HG03025 (cell line): ENCODE results near the gene CCR4.
"Not testable (repeated sequence)": the region's sequence is repeated elsewhere in the genome, so short reads cannot be mapped to it uniquely, and the experiment has no call there.

ENCODE experiments used
- ATAC-seq: cut with Tn5 transposase; IDR thresholded peaks from one replicate; pipeline ENCODE4 v1.9.1; 2021; ENCODE audit warnings: mild to moderate bottlenecking, moderate library complexity; ENCODE audit not compliant: unreplicated experiment, low FRiP score

CCR4 gene

DNA sequence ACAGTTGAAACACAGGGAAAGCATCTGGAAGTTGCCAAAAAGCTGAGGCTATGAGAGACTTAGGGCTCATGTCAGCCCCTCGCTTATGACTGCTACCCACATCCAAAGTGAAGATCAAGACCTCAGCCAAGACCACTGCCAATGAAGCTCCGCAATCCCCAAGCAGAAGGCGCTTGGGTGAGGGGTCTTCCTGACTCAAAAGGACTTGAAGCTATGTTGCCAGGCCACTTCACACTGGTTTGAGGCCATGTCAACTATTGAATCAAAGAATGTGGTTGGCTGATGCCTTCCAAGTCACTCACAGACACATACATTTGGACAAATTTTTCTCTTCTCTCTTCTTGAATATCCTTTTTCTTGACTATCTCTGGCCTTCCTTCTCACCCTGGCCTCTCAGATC, 928 bp upstream of the CCR4 start:
- no peak for ATAC-seq

GRCh38 chr3:32952369-32953077, 1.1 kb downstream of the CCR4 start:
- ATAC-seq: no peak

- ATAC-seq: no peak
These were observed 3.1 kb downstream of the CCR4 start for GRCh38 chr3:32954506-32954905.

DNA sequence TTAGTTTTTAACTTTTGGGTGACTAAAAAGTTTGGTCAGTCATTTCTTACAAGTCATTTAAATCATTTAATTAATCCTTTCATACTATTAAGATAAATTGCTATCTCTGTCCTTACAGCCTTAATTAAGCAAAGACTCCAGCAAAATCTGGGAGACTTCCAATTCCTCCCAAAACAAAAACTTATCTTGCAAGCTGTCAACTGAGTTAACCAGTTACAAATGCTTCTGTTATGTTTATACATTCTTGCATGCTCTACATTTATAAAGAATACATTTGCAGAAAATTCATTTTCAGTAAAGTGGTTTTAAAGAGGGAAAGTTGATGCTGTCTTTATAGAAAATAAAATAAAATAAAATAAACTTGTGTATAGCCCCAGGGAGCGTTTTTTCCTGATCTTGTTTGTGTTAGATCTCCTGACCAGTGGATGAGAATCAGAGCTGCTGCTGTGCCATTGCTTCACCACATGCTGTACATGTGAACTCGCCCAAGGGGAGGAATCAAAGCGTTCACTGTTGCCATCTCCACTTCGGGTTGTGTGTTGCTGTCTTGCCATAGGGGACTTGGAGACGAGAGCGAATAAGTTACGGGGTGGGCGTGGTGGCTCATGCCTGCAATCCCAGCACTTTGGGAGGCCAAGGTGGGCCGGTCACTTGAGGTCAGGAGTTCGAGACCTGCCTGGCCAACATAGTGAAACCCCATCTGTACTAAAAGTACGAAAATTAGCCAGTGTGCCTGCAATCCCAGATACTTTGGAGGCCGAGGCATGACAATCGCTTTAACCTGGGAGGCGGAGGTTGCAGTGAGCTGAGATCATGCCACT, 5.5 kb downstream of the CCR4 start:
- no peak for ATAC-seq

GRCh38 chr3:32958509-32958908, 7.1 kb downstream of the CCR4 start:
- no peak for ATAC-seq

DNA sequence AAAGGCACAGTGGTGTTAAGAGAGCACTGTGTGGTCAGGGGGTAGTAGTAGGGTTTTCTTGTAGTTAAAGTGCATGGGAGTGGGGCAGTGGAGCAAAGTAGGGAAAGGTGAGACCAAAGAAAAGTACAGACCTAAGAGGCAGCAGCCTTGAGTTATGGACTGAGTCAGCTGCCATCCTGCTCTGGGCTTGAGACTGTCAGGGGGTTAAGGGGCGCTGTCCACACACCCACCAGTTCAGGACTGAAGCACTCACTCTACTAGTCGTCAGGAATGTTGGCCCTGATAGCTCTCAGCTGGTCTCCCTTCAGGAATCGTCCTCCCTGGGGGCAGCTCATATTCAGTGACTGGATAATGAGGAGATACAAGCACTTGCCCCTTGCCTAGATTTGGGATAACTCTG, 7.9 kb downstream of the CCR4 start:
- no peak for ATAC-seq

DNA sequence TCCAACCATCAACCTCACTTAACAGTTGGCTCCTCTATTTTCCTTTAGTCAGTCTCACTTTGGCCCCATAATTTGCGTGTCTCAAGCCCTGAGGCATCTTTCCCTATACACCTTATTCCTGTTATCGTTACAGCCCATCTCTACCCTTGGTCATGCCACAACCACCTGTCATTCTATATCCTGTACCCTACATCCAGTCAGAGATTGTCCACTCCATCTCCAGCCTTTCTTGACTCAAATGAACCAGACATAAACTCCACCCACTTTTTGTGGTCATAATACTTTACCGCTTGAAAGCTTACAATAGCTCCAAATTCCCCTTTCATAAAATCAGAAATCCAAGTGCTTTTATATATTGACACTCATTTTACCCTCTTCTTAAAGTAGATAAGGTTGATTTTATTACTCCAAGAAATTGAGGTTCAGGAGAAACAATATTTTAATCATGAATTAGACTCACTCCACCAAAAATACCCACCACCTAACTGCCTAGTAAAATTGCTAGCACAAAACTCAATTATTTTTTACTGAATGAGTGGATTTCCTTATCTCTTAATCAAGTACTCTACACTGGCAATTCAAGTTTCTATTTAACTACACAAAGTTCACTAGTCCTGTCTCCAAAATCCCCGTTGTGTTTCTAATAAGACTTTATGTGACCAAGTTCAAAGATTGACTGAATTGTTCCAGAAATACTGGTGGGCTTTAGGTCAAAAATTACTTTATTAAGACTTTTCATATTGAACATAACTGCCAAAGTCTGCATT, 9.1 kb downstream of the CCR4 start:
- ATAC-seq: no peak

GRCh38 chr3:32961189-32961715, 9.8 kb downstream of the CCR4 start:
- ATAC-seq: no peak

- ATAC-seq: no peak
These were observed 12.4 kb downstream of the CCR4 start for GRCh38 chr3:32963871-32964270.

GRCh38 chr3:32964781-32965180, 13.3 kb downstream of the CCR4 start:
- ATAC-seq: not testable (repeated sequence)

- ATAC-seq: not testable (repeated sequence)
These were observed 14.3 kb downstream of the CCR4 start for GRCh38 chr3:32965617-32966213.

- not testable (repeated sequence) for ATAC-seq
These were observed 15.2 kb downstream of the CCR4 start for GRCh38 chr3:32966627-32967026.

DNA sequence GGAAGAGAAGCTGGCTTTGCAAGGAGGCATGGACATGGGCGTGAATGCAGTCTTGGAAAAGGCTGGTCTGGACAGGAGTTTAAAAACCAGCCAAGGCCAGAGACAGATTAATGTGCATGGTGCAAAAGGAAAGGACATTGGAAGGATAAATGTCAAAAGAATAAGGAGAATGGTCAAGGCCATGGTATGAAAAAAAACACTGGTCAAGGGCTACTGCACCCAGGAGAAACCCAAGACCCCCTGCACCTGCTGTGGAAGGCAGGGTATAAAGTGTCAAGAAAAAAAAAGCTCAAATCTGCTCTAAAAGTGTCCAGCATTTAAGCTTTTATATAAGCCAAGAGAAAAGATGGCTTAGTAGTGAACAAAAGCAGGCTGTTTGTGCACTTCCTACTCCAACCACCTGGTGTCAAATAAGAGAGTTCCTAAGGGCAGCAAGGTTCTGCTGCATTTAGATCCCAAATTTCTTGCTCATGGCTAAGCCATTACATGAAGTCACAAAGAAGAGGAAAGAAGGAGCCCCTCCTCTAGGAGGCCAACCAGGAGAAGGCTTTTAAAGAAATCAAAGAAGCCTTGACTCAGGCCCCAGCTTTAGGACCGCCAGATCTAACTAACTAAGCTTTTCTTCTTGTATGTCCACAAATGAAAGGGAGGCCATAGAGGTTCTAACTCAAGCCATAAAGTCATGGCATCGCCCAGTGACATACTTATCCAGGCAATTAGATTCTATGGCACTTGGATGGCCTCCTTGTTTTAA, 16.9 kb downstream of the CCR4 start:
- no peak for ATAC-seq

- no peak for ATAC-seq
These were observed 17.5 kb downstream of the CCR4 start for GRCh38 chr3:32968920-32969389.

DNA sequence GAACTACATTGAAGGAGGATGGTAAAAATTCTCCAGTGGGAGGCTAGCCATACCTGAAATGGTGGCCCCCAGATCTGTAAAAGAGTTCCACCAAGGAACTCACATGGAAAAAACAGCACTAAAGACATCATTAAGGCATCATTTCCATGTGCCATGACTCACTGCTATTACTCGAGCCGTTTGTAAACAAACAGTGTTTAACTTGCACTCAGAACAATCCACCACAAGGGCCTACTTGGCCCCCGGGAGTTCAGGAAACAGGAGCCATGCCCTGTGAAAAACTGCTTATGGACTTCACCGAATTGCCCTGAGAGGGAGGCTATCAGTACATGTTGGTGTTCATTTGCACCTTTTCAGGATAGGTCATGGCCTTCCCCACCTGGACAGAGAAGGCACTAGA, 18.2 kb downstream of the CCR4 start:
- no peak for ATAC-seq

GRCh38 chr3:32971291-32971690, 19.8 kb downstream of the CCR4 start:
- not testable (repeated sequence) for ATAC-seq

- no peak for ATAC-seq
These were observed 21.2 kb downstream of the CCR4 start for GRCh38 chr3:32972482-32973146.

GRCh38 chr3:32973982-32974381, 22.5 kb downstream of the CCR4 start:
- peak; percentile 63 for ATAC-seq

- no peak for ATAC-seq
These were observed 24.6 kb downstream of the CCR4 start for GRCh38 chr3:32975891-32976595.
